ENCODE measurements around the gene SLC49A3.

GRCh38 chr4:734075-734474, 45.1 kb upstream of the SLC49A3 start:
- TF ChIP-seq YY1 (IDR thresholded peaks at IDR 0.05; ENCODE audit: low read depth, low read length), result no peak
- no peak for TF ChIP-seq POLR2A (IDR thresholded peaks at IDR 0.05; ENCODE audit: control extremely low read depth in 1 of 2, low read depth in 2 of 2, low read length in 2 of 2)
- no peak for TF ChIP-seq BACH1 (IDR thresholded peaks at IDR 0.05; ENCODE audit: low read length)
- TF ChIP-seq POLR2AphosphoS5 (IDR thresholded peaks at IDR 0.05; ENCODE audit: low read depth, low read length), result no peak
- no peak for TF ChIP-seq MAX (IDR thresholded peaks at IDR 0.05)
- TF ChIP-seq NRF1 (IDR thresholded peaks at IDR 0.05; ENCODE audit: low read depth, low read length), result no peak
- TF ChIP-seq GABPA (IDR thresholded peaks at IDR 0.05; ENCODE audit: borderline replicate concordance, insufficient read depth, low read length), result no peak
- no peak for TF ChIP-seq CTCF (IDR thresholded peaks at IDR 0.05; ENCODE audit: control extremely low read depth in 1 of 3, insufficient read depth in 1 of 3, low read depth in 1 of 3, low read length in 3 of 3)

Measured in H1 (cell line).